ENCODE results near the gene PRF1.

PRF1 gene

DNA sequence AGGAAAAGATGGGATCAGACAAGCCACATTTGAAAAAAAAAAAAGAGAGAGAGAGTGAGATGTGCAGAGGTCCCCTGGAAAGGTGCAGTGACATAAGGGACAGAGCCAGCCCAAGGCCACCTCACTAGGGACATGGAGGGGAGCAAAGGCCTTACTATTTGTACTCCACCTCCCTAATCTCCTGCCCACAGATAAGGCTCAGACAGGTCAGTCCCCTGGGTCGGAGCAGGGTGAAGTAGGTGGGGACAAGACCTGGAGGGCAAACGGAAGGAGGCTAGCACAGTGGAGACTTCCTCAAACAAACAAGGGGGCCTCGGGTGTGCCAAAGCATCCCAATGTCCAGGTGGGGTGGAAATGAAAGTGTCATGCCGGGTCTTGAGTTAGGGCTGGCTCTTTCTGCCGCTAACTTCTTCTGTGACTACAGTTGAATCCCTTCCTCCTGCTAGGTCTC lies 7.0 kb downstream of the PRF1 start:
- 98% methylated on average over 3 of the region's 5 CpGs for WGBS (ENCODE audit: insufficient coverage)
- Histone ChIP-seq H3K27ac (ENCODE audit: insufficient read depth in 1 of 2, low read depth in 1 of 2, low read length in 2 of 2, poor library complexity in 1 of 2, severe bottlenecking in 2 of 2) (no peak overlapping the region), H3K27me3 (replicated peaks in 2 of 5; ENCODE audit: control insufficient read depth in 4 of 5, insufficient read depth in 5 of 5, low read length in 4 of 5) (no peaks in the 10 kb centered on the region), H3K36me3 (ENCODE audit: control insufficient read depth in 4 of 4, insufficient read depth in 4 of 4, low read length in 3 of 4) (no peaks in the 10 kb centered on the region), H3K4me3 (ENCODE audit: control insufficient read depth in 1 of 7, extremely low read depth in 1 of 7, insufficient read depth in 4 of 7, low read depth in 2 of 7, low read length in 6 of 7) (no peak overlapping the region), H3K9me3 (ENCODE audit: control extremely low read depth in 1 of 5, control insufficient read depth in 4 of 5, insufficient read depth in 2 of 5, low read depth in 1 of 5, low read length in 4 of 5) (no peaks in the 10 kb centered on the region), H3K4me1 (ENCODE audit: control extremely low read depth in 1 of 4, control insufficient read depth in 4 of 4, insufficient read depth in 4 of 4, low read length in 3 of 4) (peaks cover 0 to 66% (median 26%) of the 10 kb centered on the region in 4 experiments)
- no peak for DNase-seq
- CTCF ChIA-PET = interaction anchor here (1.2 kb wide), 1 partner anchor 37 kb away, joined by 4 read pairs; no protein-coding TSS in a partner anchor
- POLR2A ChIA-PET = no interaction called here

DNA sequence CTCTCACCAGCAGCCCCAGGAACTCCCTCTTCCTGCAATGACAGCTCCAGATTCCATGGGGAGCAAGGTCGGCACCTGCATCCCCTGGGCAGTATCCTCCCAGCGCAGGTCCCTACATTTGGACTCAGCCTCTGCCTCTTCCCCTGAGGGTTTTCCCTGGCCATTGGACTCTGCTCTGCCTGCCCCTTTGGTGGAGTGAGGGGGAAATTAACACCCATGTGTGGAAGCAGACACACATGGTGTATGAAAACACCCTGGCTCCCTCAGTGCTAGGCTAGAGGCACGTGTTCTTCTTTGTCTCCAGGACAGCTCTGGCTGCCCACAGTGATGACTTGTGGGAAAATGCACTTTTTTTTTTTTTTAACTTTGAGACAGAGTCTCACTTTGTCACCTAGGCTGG lies 8.4 kb downstream of the PRF1 start:
- no peak for DNase-seq
- WGBS (ENCODE audit: insufficient coverage) = 75% methylated on average over 2 of the region's 3 CpGs
- no peaks in the 10 kb centered on the region for H3K9me3 ChIP-seq (ENCODE audit: control extremely low read depth in 1 of 5, control insufficient read depth in 4 of 5, insufficient read depth in 2 of 5, low read depth in 1 of 5, low read length in 4 of 5)
- peaks cover 2 to 81% (median 30%) of the 10 kb centered on the region in 4 experiments for H3K4me1 ChIP-seq (ENCODE audit: control extremely low read depth in 1 of 4, control insufficient read depth in 4 of 4, insufficient read depth in 4 of 4, low read length in 3 of 4)
- no peak overlapping the region for H3K27ac ChIP-seq (ENCODE audit: insufficient read depth in 1 of 2, low read depth in 1 of 2, low read length in 2 of 2, poor library complexity in 1 of 2, severe bottlenecking in 2 of 2)
- ChIA-PET POLR2A (interaction anchor here (0.6 kb wide), 1 partner anchor 126 kb away, joined by 3 read pairs; no protein-coding TSS in a partner anchor), CTCF (interaction anchor here (1.2 to 3.3 kb wide), 5 partner anchors 18 to 35 kb away, joined by 4 to 13 read pairs (median 7); no protein-coding TSS in a partner anchor)
- H3K36me3 ChIP-seq (ENCODE audit: control insufficient read depth in 4 of 4, insufficient read depth in 4 of 4, low read length in 3 of 4) = no peaks in the 10 kb centered on the region
- no peaks in the 10 kb centered on the region for H3K27me3 ChIP-seq (replicated peaks in 2 of 5; ENCODE audit: control insufficient read depth in 4 of 5, insufficient read depth in 5 of 5, low read length in 4 of 5)
- H3K4me3 ChIP-seq (ENCODE audit: control insufficient read depth in 1 of 7, extremely low read depth in 1 of 7, insufficient read depth in 4 of 7, low read depth in 2 of 7, low read length in 6 of 7) = no peak overlapping the region

DNA sequence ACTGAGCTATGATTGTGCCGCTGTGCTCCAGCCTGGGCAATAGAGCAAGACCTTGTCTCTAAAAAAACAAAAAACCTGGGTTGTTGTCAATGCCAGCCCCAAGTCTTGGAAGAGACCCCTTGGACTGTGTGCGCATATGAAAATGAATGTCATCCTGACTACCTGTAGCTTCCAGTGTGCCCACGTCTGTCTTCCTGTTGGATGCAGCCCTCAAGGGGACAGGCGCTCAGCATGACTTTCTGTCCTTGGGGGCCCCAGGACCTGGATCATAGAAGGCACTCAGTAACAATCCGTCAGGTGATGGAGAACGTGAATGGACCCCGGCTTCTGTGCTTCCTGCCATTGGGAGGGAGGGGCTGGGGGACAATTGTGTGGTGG lies 9.0 kb downstream of the PRF1 start:
- POLR2A ChIA-PET = interaction anchor here (0.6 kb wide), 2 partner anchors 77 to 125 kb away, joined by 3 read pairs; no protein-coding TSS in a partner anchor
- Histone ChIP-seq H3K4me3 (ENCODE audit: control insufficient read depth in 1 of 7, extremely low read depth in 1 of 7, insufficient read depth in 4 of 7, low read depth in 2 of 7, low read length in 6 of 7) (no peak overlapping the region), H3K27me3 (replicated peaks in 2 of 5; ENCODE audit: control insufficient read depth in 4 of 5, insufficient read depth in 5 of 5, low read length in 4 of 5) (no peaks in the 10 kb centered on the region), H3K36me3 (ENCODE audit: control insufficient read depth in 4 of 4, insufficient read depth in 4 of 4, low read length in 3 of 4) (no peaks in the 10 kb centered on the region), H3K4me1 (ENCODE audit: control extremely low read depth in 1 of 4, control insufficient read depth in 4 of 4, insufficient read depth in 4 of 4, low read length in 3 of 4) (peaks cover 2 to 87% (median 33%) of the 10 kb centered on the region in 4 experiments), H3K9me3 (ENCODE audit: control extremely low read depth in 1 of 5, control insufficient read depth in 4 of 5, insufficient read depth in 2 of 5, low read depth in 1 of 5, low read length in 4 of 5) (no peaks in the 10 kb centered on the region), H3K27ac (ENCODE audit: insufficient read depth in 1 of 2, low read depth in 1 of 2, low read length in 2 of 2, poor library complexity in 1 of 2, severe bottlenecking in 2 of 2) (no peak overlapping the region)
- CTCF ChIA-PET = interaction anchor here (0.7 to 3.3 kb wide), 6 partner anchors 17 to 85 kb away, joined by 3 to 13 read pairs (median 6); no protein-coding TSS in a partner anchor
- no peak for DNase-seq
- 84% methylated on average over 7 of the region's 7 CpGs for WGBS (ENCODE audit: insufficient coverage)

DNA sequence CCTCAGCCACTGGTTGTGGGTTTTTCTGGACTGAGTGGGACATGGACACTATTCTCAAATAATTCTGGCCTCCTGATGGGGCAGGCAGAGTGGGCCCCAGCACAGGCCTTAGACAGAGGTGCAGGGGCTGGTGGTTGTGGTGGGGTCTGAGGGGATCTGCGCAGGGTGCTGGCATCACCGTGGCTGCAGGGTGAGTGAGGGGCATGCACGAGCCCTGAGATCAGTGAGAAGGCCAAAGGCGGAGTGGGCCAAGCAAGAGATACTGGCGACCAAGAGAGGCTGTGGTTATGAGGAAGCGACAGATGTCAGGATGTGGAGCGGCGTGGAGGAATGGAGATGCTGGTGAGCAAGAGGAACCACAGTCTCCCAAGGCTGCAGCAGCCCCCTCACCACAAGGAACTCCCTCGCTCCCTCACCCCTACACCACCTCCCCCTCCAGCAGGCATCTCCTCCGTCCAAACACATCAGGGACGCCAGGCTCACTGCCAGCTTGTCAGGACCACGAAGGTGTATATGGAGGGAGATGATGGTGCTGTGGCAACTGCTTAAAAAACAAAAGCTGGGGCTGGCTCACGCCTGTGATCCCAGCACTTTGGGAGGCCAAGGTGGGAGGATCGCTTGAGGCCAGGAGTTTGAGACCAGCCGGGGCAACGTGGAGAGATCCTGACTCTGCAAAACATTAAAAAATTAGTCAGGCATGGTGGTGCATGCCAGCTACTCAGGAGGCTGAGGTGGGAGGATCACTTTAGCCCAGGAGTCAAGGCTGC lies 9.6 kb downstream of the PRF1 start:
- CTCF ChIA-PET = interaction anchor here (0.5 to 3.3 kb wide), 13 partner anchors 15 to 330 kb away, joined by 3 to 13 read pairs (median 3); no protein-coding TSS in a partner anchor
- POLR2A ChIA-PET = interaction anchor here (0.6 kb wide), 1 partner anchor 78 kb away, joined by 3 read pairs; no protein-coding TSS in a partner anchor
- 28% methylated on average over 10 of the region's 16 CpGs for WGBS (ENCODE audit: insufficient coverage)
- H3K27me3 ChIP-seq (replicated peaks in 2 of 5; ENCODE audit: control insufficient read depth in 4 of 5, insufficient read depth in 5 of 5, low read length in 4 of 5) = no peaks in the 10 kb centered on the region
- no peaks in the 10 kb centered on the region for H3K36me3 ChIP-seq (ENCODE audit: control insufficient read depth in 4 of 4, insufficient read depth in 4 of 4, low read length in 3 of 4)
- H3K27ac ChIP-seq (ENCODE audit: insufficient read depth in 1 of 2, low read depth in 1 of 2, low read length in 2 of 2, poor library complexity in 1 of 2, severe bottlenecking in 2 of 2) = no peak overlapping the region
- H3K9me3 ChIP-seq (ENCODE audit: control extremely low read depth in 1 of 5, control insufficient read depth in 4 of 5, insufficient read depth in 2 of 5, low read depth in 1 of 5, low read length in 4 of 5) = no peaks in the 10 kb centered on the region
- DNase-seq = peak; percentile 71 to 98 (median 96)
- no peak overlapping the region for H3K4me3 ChIP-seq (ENCODE audit: control insufficient read depth in 1 of 7, extremely low read depth in 1 of 7, insufficient read depth in 4 of 7, low read depth in 2 of 7, low read length in 6 of 7)
- H3K4me1 ChIP-seq (ENCODE audit: control extremely low read depth in 1 of 4, control insufficient read depth in 4 of 4, insufficient read depth in 4 of 4, low read length in 3 of 4) = peaks cover 6 to 93% (median 38%) of the 10 kb centered on the region in 4 experiments

DNA sequence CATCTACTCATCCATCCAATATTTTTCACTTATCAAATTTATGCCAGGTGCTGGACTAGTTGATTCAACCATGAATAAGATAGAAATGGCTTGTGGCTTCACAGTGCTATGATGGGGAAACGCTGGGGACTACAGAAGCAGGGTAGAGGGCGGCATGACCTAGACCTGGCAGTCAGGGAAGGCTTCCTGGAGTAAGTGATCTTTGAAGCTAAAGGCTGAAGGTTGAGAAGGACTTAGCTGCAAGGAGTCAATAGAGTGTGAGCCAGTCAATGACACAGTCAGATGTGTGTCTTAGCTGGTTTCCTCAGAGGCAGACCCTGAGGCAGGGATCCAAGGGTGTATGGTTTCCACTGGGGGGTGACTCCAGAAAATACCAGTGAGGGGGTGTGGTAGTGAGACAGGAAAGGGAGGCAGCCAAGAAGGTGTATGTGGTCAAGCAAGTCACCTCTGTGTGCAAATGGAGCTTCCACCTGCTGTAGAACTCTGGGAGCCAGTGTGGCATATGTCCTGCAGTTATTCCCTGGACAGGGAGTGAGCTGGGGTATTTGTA lies 10.3 kb downstream of the PRF1 start:
- ChIA-PET CTCF (interaction anchor here (0.5 to 3.3 kb wide), 13 partner anchors 13 to 330 kb away, joined by 3 to 13 read pairs (median 3); no protein-coding TSS in a partner anchor), POLR2A (no interaction called here)
- Histone ChIP-seq H3K9me3 (ENCODE audit: control extremely low read depth in 1 of 5, control insufficient read depth in 4 of 5, insufficient read depth in 2 of 5, low read depth in 1 of 5, low read length in 4 of 5) (no peaks in the 10 kb centered on the region), H3K4me1 (ENCODE audit: control extremely low read depth in 1 of 4, control insufficient read depth in 4 of 4, insufficient read depth in 4 of 4, low read length in 3 of 4) (peaks cover 6 to 95% (median 39%) of the 10 kb centered on the region in 4 experiments), H3K36me3 (ENCODE audit: control insufficient read depth in 4 of 4, insufficient read depth in 4 of 4, low read length in 3 of 4) (no peaks in the 10 kb centered on the region), H3K4me3 (ENCODE audit: control insufficient read depth in 1 of 7, extremely low read depth in 1 of 7, insufficient read depth in 4 of 7, low read depth in 2 of 7, low read length in 6 of 7) (no peak overlapping the region), H3K27ac (ENCODE audit: insufficient read depth in 1 of 2, low read depth in 1 of 2, low read length in 2 of 2, poor library complexity in 1 of 2, severe bottlenecking in 2 of 2) (no peak overlapping the region), H3K27me3 (replicated peaks in 2 of 5; ENCODE audit: control insufficient read depth in 4 of 5, insufficient read depth in 5 of 5, low read length in 4 of 5) (no peaks in the 10 kb centered on the region)
- peak in 2 of 3 donors; percentile 39 to 54 for DNase-seq
- WGBS (ENCODE audit: insufficient coverage) = 96% methylated on average over 2 of the region's 2 CpGs

DNA sequence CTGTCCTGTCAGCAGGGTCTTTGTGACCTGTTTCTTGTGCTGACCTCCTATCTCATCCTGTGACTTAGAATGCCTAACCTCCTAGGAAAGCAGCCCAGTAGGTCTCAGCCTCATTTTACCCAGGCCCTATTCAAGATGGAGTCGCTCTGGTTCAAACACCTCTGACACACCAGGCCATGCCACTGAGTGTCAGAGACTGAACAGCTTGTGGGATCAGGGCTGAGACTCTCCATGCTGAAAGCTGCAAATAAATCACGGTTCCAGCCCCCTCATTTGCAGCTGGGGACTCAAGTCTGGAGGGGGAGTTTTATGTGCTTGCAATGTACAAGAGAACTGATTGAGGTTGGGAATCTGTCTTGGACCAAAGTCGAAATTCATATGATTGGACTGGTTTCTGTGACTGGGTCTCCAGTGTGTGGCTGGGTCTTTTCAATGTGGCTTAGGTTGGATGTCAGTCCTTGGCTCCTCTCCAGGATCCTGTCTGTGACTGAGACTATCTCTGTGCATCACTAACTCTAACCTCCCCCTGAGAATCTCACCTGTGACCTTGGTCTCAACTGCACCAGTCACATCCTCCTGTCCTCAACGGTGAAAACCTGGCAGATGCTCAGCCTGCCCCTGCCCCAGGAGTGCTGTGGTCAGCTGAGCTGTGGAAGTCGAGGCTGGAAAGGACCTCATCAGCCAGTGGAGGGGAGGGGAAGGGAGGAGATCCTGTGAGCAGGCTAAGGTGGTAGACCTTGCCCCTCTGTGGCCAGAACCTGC lies 11.7 kb downstream of the PRF1 start:
- 96% methylated on average over 3 of the region's 5 CpGs for WGBS (ENCODE audit: insufficient coverage)

More for the DNA sequence above, 11.7 kb downstream of the PRF1 start:
- DNase-seq = no peak
- Histone ChIP-seq H3K27me3 (replicated peaks in 2 of 5; ENCODE audit: control insufficient read depth in 4 of 5, insufficient read depth in 5 of 5, low read length in 4 of 5) (no peaks in the 10 kb centered on the region), H3K4me3 (ENCODE audit: control insufficient read depth in 1 of 7, extremely low read depth in 1 of 7, insufficient read depth in 4 of 7, low read depth in 2 of 7, low read length in 6 of 7) (no peak overlapping the region), H3K27ac (ENCODE audit: insufficient read depth in 1 of 2, low read depth in 1 of 2, low read length in 2 of 2, poor library complexity in 1 of 2, severe bottlenecking in 2 of 2) (no peak overlapping the region), H3K36me3 (ENCODE audit: control insufficient read depth in 4 of 4, insufficient read depth in 4 of 4, low read length in 3 of 4) (no peaks in the 10 kb centered on the region), H3K9me3 (ENCODE audit: control extremely low read depth in 1 of 5, control insufficient read depth in 4 of 5, insufficient read depth in 2 of 5, low read depth in 1 of 5, low read length in 4 of 5) (no peaks in the 10 kb centered on the region), H3K4me1 (ENCODE audit: control extremely low read depth in 1 of 4, control insufficient read depth in 4 of 4, insufficient read depth in 4 of 4, low read length in 3 of 4) (peaks cover 6 to 94% (median 42%) of the 10 kb centered on the region in 4 experiments)
- CTCF ChIA-PET = interaction anchor here (0.8 to 3.3 kb wide), 7 partner anchors 11 to 63 kb away, joined by 3 to 13 read pairs (median 5); no protein-coding TSS in a partner anchor
- POLR2A ChIA-PET = interaction anchor here (0.9 kb wide), 1 partner anchor 14 kb away, joined by 5 read pairs; no protein-coding TSS in a partner anchor

All from common myeloid progenitor, CD34-positive (primary cell).